H4 (cell line): ENCODE results near the gene BEX1. TPM values are rescaled to one million over a fixed set of nuclear protein-coding genes. Genes with fewer than 3 reads are reported as not detected.

ENCODE experiments used
- total RNA-seq: library from RNA; depleted of rRNA; stranded (reverse); fragments of >200 nt; shearing (Covaris generic); gene quantifications from 2 replicates; pipeline ENCODE4 v1.2.3, GENCODE V29; 2014; rRNA removed

The BEX1 gene
- total RNA-seq, 1 experiment from 2014 or later: 53.5 TPM

Other genes starting within 250 kb of the BEX1 start
- gene RAB40AL, start 126.9 kb downstream of the BEX1 start, total RNA-seq: not detected in 2 replicates
- 0.10 TPM in 1 of 2 replicates, not detected in the other for gene NXF3, start 29.0 kb upstream of the BEX1 start, total RNA-seq
- 0.27 and 0.68 TPM in 2 replicates for gene BEX4, start 150.9 kb upstream of the BEX1 start, total RNA-seq
- gene TCEAL8, start 191.0 kb upstream of the BEX1 start, total RNA-seq: 186 and 188 TPM in 2 replicates
- not detected in 2 replicates for gene TCEAL5, start 212.6 kb upstream of the BEX1 start, total RNA-seq
- gene BEX2, start 246.8 kb upstream of the BEX1 start, total RNA-seq: 17.6 and 19.2 TPM in 2 replicates